GM21447 (cell line): ENCODE results near the gene NDUFB1.

Experiments used
- ATAC-seq: cut with Tn5 transposase; IDR thresholded peaks from one replicate; pipeline ENCODE4 v1.9.1; 2021; ENCODE audit not compliant: unreplicated experiment

Gene NDUFB1

GRCh38 chr14:92099802-92100201 lies 21.7 kb downstream of the NDUFB1 start:
- no peak for ATAC-seq

GRCh38 chr14:92093320-92093719 lies 28.2 kb downstream of the NDUFB1 start:
- no peak for ATAC-seq

GRCh38 chr14:92088494-92088893 lies 33.0 kb downstream of the NDUFB1 start:
- no peak for ATAC-seq

- no peak for ATAC-seq
Observed at GRCh38 chr14:92074555-92074954, 47.0 kb downstream of the NDUFB1 start.
